Measurements from ENCODE around the gene DBT. TPM values are rescaled to one million over a fixed set of nuclear protein-coding genes. Genes with fewer than 3 reads are reported as not detected.
"Not testable (repeated sequence)": the region's sequence is repeated elsewhere in the genome, so short reads cannot be mapped to it uniquely, and the experiment has no call there.

The DBT gene
- total RNA-seq (2014; rRNA removed; shearing (Covaris generic)), result 4.7 and 7.8 TPM in 2 replicates

GRCh38 chr1:100249537-100250257, at the start of gene DBT:
Gene DBT (minus strand): TSS chr1:100249834. CDS start chr1:100249820, 14 bp downstream.
- peak; percentile 95 for DNase-seq (ENCODE audit: low spot score)

GRCh38 chr1:100298512-100298911, 48.9 kb upstream of the DBT start:
- DNase-seq (ENCODE audit: low spot score), result no peak

DNA sequence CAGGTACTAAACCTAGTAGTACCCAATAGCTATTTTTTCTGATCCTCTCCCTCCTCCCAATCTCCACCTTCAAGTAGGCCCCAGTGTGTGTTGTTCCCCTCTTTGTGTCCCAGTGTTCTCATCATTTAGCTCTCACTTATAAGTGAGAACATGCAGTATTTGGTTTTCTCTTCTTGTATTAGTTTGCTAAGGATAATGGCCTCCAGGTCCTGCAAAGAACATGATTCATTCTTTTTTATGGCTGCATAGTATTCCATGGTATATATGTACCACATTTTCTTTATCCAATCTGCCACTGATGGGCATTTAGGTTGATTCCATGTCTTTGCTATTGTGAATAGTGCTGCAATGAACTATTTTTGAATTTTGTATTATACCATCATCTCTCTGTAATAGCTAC, 47.4 kb upstream of the DBT start:
- DNase-seq (ENCODE audit: low spot score), result not testable (repeated sequence)

DNA sequence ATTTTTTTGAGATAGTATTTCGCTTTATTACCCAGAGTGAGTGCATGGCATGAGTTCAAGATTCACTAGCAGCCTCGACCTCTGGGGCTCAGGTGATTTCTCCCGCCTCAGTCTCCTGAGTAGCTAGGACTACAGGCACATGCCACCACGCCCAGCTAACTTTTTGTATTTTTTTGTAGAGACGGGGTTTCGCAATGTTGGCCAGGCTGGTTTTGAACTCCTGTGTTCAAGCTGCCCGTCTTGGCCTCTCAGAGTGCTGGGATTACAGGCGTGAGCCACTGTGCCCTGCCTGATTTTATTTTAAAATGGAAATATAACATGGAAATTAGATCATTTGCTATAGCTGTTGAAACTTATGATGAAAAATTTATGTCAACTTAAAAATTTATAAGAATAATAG, 46.5 kb upstream of the DBT start:
- DNase-seq (ENCODE audit: low spot score), result no peak

DNA sequence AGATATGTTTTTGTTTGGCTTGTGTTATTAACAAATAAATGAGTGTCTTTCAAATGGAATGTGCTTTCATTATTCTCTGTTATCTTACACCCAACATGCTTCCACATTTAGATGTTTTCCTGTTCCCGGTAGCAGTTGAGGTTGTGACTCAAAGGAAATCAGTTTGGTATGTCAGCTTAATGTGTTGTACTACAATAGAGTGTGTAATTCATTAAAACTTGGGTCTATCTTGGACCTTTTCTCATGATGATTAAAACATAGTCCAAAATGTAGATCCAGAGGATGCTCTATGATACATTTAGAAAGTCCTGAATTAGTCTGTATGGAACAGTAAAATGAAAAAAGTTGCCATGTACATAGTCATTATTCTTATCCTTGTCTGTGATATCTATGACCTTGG, 43.1 kb upstream of the DBT start:
- DNase-seq (ENCODE audit: low spot score), result no peak

- no peak for DNase-seq (ENCODE audit: low spot score)
These were observed 40.7 kb upstream of the DBT start for GRCh38 chr1:100290291-100290690.

DNA sequence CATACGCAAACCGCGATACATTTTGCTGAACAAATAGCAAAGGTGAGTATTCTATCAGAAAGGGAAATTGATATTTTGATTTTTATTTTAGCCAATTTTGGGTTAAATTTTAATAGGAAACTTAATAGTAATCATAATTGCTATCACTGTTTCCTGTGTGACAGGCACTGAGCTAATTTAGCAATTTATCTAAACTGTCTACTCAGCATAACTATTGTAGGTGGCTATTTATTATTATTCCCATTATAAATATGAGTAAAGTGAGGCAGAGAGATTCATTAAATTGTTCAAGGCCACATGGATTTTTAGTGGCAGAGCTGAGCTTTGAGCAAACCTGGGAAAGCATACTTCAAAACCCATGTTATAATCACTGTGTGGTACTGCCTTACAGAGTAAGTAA, 37.5 kb upstream of the DBT start:
- DNase-seq (ENCODE audit: low spot score), result no peak

- no peak for DNase-seq (ENCODE audit: low spot score)
These were observed 35.0 kb upstream of the DBT start for GRCh38 chr1:100284591-100284990.

DNA sequence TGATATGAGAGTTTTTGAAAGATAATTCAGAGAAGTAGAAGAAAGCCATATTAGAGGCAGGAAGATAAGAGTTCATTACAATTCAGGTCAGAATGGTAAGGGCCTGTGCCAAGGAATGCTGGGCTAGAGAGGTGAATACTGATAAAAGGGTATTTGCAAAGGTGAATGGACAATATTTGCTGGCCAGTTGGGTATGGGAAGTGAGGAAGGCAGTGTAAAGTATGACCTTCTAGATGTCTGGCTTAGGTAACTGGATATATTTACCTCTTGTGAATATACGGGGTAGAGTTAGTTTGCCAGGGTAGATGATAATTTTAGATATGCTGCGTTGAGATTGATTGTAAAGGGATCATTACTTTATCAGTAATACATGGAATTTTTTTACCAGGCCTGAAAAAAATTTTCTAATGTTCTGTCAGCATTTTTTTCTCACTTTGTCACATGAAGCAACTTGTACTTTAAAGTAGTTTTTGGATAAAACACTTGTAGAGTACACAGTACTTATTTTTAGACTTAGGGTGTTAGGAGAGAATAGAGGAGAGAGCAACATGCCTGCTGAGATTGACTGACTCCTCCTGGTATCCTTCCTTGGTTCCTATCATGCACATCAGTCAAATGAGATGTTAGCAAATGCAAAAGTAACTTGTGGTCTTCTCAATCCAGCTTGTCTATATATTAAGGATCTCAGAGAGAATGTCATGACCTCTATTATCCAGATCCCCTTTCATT, 30.5 kb upstream of the DBT start:
- no peak for DNase-seq (ENCODE audit: low spot score)

GRCh38 chr1:100279358-100279923, 29.8 kb upstream of the DBT start:
- DNase-seq (ENCODE audit: low spot score), result no peak

GRCh38 chr1:100277866-100278265, 28.2 kb upstream of the DBT start:
- DNase-seq (ENCODE audit: low spot score), result no peak

GRCh38 chr1:100268202-100268601, 18.6 kb upstream of the DBT start:
- no peak for DNase-seq (ENCODE audit: low spot score)

- DNase-seq (ENCODE audit: low spot score), result no peak
These were observed 17.6 kb upstream of the DBT start for GRCh38 chr1:100267284-100267683.

DNA sequence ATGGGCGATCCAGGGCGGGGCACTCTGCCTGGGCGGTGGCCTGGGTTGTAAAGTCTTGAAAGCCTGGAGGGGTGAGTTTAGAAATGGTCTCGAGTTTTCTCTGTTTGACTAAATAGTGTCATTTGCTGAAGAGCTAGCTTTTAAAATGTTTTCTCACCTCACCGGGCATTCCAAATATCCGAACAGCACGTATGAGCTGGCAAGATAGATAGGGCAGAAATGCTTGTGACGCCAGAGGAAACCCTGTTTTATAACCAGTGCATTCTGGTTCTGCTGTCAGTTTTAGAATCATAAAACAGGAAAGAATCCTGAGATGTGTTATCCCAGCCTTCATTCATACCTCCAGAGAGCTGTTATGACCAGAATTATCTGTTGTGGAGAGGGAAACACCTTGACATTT, 17.1 kb upstream of the DBT start:
- no peak for DNase-seq (ENCODE audit: low spot score)

DNA sequence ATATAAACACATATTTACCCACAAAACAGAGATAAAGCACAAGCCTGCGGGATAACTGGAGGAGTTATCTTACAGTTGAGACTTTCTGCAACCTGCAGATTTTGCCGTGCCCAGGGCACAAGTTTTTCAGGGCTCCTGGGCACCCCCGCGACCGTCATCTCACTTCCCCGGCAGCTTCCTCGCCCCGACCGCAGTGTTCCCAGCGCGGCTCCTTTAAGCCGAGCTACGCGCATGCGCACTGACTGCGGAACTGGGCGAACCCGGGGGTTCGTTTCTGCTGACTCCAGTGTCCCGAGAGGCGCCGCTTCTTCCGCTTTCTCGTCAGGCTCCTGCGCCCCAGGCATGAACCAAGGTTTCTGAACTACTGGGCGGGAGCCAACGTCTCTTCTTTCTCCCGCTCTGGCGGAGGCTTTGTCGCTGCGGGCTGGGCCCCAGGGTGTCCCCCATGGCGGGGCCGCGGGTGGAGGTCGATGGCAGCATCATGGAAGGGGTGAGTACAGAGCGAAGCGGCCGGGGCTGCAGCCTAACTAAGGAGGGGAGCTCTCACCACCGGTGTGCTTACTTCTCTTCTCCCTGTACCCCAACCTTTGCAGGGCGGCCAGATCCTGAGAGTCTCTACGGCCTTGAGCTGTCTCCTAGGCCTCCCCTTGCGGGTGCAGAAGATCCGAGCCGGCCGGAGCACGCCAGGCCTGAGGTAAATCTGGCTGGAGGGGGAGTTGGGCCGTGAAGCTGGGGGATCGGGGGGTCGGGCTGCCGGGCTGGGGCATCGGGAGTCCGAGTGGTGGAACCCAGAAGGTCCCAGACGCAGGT, 16.5 kb upstream of the DBT start, which contains the start of gene RTCA:
Gene RTCA, plus strand, starts transcription at position 286 of the 810 bp plus-strand sequence. Its CDS starts 160 bp downstream, at position 446.
- DNase-seq (ENCODE audit: low spot score), result peak; percentile 89

GRCh38 chr1:100265562-100265930, 15.9 kb upstream of the DBT start:
- DNase-seq (ENCODE audit: low spot score), result no peak

- not testable (repeated sequence) for DNase-seq (ENCODE audit: low spot score)
These were observed 14.4 kb upstream of the DBT start for GRCh38 chr1:100264081-100264480.

DNA sequence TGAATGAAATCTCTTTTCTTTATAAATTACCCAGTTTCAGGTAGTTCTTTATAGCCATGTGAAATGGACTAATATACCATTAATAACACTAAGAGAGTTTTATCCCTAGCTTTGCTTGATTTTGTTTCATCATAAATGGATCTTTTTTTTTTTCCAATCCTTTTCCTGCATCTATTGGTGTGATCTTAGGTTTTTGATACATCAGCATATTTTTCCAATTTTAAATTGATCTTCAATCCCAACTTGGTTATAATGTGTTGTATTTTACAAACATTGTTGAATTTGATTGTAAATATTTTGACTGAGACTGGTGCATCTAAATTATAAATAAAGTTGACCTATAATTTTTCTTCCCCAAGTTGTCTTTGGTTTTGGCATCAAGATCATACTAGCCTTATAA, 12.1 kb upstream of the DBT start:
- DNase-seq (ENCODE audit: low spot score), result no peak

GRCh38 chr1:100258427-100258826, 8.8 kb upstream of the DBT start:
- DNase-seq (ENCODE audit: low spot score), result not testable (repeated sequence)

DNA sequence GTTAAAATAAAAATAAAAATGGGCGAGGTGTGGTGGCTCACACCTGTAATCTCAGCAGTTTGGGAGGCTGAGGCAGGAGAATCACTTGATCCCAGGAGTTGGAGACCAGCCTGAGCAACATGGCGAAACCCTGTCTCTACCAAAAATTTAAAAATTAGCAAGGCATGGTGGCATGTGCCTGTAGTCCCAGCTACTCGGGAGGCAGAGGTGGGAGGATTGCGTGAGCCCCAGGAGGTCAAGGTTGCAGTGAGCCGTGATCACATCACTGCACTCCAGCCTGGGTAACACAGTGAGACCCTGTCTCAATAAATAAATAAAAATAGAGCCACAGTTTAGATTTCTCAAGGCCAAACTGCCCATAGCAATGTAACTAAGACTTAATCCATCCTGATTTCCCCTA, 6.6 kb upstream of the DBT start:
- DNase-seq (ENCODE audit: low spot score), result not testable (repeated sequence)

- DNase-seq (ENCODE audit: low spot score), result no peak
These were observed 3.9 kb upstream of the DBT start for GRCh38 chr1:100253552-100253951.

- DNase-seq (ENCODE audit: low spot score), result no peak
These were observed 3.3 kb upstream of the DBT start for GRCh38 chr1:100252901-100253300.

All from H4 (cell line).